ENCODE data around the gene PHACTR1.

GRCh38 chr6:12937971-12938370, 221.4 kb downstream of the PHACTR1 start:
- TF ChIP-seq EZH2phosphoT487 (IDR thresholded peaks at IDR 0.05; ENCODE audit: borderline replicate concordance, low read length): no peak
- TF ChIP-seq CTCF (conservative IDR thresholded peaks at IDR 0.05; ENCODE audit: low read depth, low read length): no peak
- TF ChIP-seq EZH2 (IDR thresholded peaks at IDR 0.05; ENCODE audit: low read length, unreplicated experiment): no peak

All from PC-3 (cell line).